ENCODE results near the gene SMG5.

Gene SMG5

DNA sequence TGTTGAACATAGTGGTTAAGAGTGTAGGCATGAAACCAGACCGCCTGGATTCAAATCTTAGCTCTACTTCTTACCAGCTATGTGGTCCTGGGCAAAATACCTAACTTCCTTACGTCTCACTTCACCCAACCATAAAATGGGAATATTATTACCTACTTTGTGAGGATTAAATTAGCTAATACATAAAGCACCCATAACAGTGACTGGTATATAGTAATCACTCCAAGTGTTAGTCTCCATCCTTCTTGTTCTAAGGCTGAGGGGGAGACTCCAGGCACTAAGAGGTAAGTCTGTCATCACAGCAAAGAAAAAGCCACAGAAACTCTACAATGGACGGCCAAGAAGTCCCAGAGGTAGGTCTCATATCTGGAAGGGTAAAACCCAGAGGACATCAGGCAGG is 2.8 kb downstream of the SMG5 start:
- no peak for DNase-seq

DNA sequence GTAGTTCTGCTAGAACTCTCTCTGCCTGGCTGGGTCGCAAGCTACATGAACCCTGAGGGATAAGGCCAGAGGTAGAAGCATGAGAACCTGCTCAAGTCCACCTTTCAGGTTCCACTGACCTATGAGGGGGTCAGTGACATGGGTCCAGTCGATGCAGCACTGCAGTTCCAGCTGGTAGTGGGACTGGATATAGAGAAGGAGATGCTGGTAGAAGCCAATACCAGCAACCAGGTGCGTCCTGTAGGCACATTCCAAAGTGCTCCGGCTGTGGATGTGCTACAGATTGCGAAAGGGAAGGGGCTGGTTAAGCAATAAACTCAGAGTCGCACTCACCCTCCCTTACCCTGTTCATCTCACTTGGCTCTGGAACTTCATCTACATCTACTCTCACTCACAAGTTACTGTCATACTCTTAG is 5.7 kb downstream of the SMG5 start:
- no peak for DNase-seq

DNA sequence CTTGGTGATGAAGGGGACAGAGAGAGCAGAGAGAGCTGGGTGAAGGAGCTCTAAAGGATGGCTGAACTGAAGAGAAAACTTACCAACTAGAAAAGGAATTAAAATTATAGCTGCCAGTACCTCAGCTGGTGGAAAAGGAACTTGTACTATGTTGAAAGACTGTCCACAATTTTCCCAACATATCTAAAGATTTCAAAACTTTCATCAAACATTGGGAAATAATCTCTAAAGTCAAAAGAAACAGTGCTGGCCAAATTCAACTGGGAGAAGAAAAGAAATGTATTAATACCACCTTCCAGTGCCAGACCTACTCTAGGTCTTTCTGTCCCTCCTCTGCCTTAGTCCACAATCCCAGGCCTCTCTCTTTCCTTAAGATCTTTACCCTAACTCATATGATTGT is 6.1 kb downstream of the SMG5 start:
- no peak for DNase-seq

GRCh38 chr1:156270314-156270713 is 12.3 kb downstream of the SMG5 start:
- no peak for DNase-seq

- DNase-seq: no peak
Measured at GRCh38 chr1:156268336-156268735, 14.3 kb downstream of the SMG5 start.

- DNase-seq: no peak
Measured at GRCh38 chr1:156266051-156266450, 16.6 kb downstream of the SMG5 start.

DNA sequence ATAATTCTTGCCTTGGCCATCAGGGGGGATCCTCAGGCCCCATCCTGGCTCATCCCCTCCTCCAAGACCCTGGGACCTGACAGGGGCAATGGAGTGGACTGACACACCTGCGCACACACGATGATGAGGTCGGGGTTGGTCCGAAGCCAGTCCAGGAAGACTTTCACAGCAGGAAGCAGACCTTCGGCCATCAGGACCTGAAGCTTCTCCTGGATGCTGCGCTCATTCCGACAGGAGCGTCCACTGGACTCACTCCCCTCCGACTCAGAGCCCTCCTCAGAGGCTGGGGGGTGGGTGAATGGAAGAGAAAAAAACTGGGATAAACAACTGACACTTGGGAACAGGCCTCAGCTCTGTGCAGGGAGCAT is 19.4 kb downstream of the SMG5 start:
- no peak for DNase-seq

GRCh38 chr1:156262461-156263287 is 20.0 kb downstream of the SMG5 start:
- DNase-seq: no peak

- DNase-seq: no peak
Measured at GRCh38 chr1:156260896-156261295, 21.7 kb downstream of the SMG5 start.

GRCh38 chr1:156259805-156260204 is 22.8 kb downstream of the SMG5 start:
- DNase-seq: no peak

GRCh38 chr1:156258859-156259258 is 23.8 kb downstream of the SMG5 start:
- no peak for DNase-seq

GRCh38 chr1:156257711-156258110 is 24.9 kb downstream of the SMG5 start:
- no peak for DNase-seq

GRCh38 chr1:156253634-156254033 is 29.0 kb downstream of the SMG5 start:
- no peak for DNase-seq

DNA sequence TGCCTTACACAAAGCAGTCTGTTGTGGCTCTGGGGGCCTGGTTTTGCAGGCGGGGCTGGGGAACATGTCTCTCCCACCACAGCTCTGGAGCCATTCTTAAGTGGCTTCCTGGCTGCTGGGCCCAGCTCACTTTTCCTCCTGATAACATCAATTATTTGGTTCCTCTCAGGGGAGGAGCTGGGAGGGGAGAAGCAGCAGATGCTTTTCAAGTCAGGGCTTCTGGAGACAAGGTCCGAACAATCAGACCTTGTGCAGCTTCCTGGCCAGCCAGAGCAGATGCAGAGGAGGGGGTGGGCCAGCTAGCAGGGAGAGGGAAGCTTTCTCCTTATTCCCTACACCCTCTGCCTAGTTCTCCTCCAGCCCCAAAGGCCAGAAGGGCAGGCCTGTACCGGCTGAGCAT is 31.1 kb downstream of the SMG5 start:
- no peak for DNase-seq

DNA sequence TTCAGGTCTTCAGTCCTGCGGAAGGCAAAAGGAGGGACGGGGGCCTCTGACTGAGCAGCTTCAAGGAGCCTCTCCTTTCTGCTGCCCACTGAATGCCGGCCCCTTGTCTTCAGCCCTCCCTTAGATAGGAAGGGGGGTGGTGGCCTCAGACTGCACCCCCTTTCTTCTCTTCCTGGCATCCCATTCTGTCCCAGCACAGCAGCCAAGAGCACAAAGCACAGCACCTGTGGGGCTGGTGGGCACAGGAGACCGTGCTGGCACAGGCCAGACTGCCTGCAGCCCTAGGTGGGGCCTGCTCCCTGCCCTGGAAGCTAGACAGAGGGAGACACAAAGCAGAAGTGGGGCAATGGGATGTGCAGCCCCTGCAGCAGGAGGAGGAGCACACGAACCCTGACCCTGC is 33.0 kb downstream of the SMG5 start:
- no peak for DNase-seq

DNA sequence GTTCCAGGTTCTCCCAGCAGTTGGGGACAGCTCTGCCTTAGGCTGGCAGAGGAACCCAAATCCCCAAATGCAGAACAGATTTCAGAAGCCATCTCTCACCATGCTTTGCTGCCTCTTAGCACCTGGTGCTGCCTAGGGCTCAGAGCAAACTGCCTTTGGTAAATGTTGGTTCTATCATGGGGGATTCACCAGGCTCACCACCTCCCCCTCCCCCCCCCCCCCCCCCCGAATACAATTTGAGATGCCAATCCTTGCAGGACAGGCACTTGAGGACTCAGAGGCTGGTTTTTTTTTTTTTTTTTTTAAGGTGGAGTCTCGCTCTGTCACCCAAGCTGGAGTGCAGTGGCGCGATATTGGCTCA is 34.3 kb downstream of the SMG5 start:
- DNase-seq: no peak

GRCh38 chr1:156247460-156248322 is 34.9 kb downstream of the SMG5 start, which contains the start of gene PAQR6:
PAQR6 (minus strand) TSS chr1:156248056; CDS start chr1:156246731, 1,325 bp downstream.
- DNase-seq: no peak

DNA sequence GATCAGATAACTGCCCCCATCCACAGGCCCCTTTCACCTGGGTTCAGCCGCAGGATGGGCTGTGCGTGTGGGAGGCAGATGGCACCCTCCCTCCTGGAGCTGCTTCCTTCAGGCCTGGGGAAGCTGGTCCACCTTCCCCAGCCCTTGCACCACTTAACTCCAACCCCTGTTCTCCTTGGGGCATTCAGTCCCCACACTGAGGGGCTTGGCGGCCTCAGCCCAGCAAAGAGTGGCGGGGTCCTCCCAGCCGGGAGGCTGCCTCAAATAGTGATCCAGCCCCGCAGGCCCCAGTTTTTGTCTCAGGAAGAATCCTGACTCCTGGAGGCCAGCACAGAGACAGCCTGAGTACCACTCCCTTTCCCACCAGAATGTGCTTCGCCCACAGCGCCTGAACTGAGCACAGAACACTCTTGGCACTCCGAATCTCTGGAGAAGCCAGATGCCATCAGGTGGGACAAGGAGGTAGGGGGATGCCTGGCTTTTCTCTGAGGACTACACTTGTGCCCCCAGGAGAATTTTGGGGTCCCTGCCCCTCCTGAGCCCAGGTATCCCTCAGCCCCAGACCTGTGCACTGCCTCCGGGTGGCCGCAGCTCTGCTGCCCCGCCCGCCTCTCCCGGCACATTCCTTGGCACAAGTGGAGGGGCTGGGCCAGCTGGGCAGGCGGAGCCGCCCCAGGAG is 35.7 kb downstream of the SMG5 start:
- DNase-seq: no peak

- no peak for DNase-seq
Measured at GRCh38 chr1:156246241-156246780, 36.3 kb downstream of the SMG5 start.

GRCh38 chr1:156245451-156246232 is 37.0 kb downstream of the SMG5 start:
- peak; percentile 34 for DNase-seq

GRCh38 chr1:156244712-156245111 is 37.9 kb downstream of the SMG5 start:
- no peak for DNase-seq

- no peak for DNase-seq
Measured at GRCh38 chr1:156244126-156244525, 38.5 kb downstream of the SMG5 start.
